ENCODE results near the gene PAPOLG. TPM values are rescaled to one million over a fixed set of nuclear protein-coding genes. Genes with fewer than 3 reads are reported as not detected.

PAPOLG gene
- total and polyA plus RNA-seq, 4 donors, result 5.9 to 26.2 (median 6.9) TPM

- DNase-seq, result no peak
- Histone ChIP-seq H3K9me3 (ENCODE audit: control insufficient read depth in 4 of 4, insufficient read depth in 3 of 4, low read length in 3 of 4) (no peaks in the 10 kb centered on the region), H3K27me3 (ENCODE audit: control insufficient read depth in 3 of 3, insufficient read depth in 3 of 3, low read length in 2 of 3) (no peaks in the 10 kb centered on the region), H3K4me3 (no peak overlapping the region), H3K36me3 (ENCODE audit: control insufficient read depth in 4 of 4, insufficient read depth in 4 of 4, low read length in 4 of 4) (no peaks in the 10 kb centered on the region), H3K27ac (ENCODE audit: low read depth in 1 of 2, low read length in 1 of 2) (no peak overlapping the region), H3K9ac (ENCODE audit: insufficient read depth in 1 of 2, low read length in 2 of 2) (no peak overlapping the region), H3K4me1 (ENCODE audit: control insufficient read depth in 5 of 5, insufficient read depth in 5 of 5, low read length in 5 of 5) (no peaks in the 10 kb centered on the region)
- no peak for ATAC-seq (ENCODE audit: insufficient read depth, low FRiP score)
- 97 to 100% methylated on average over 3 of the region's 3 CpGs for WGBS, 2 donors
- no peak for TF ChIP-seq CTCF (IDR thresholded peaks at IDR 0.05; ENCODE audit: control extremely low read depth, extremely low read depth)
Measured at GRCh38 chr2:60821133-60821469, 65.0 kb downstream of the PAPOLG start.

- ATAC-seq (ENCODE audit: insufficient read depth, low FRiP score), result no peak
- no peaks in the 10 kb centered on the region for H3K27me3 ChIP-seq (ENCODE audit: control insufficient read depth in 3 of 3, insufficient read depth in 3 of 3, low read length in 2 of 3)
- no peak overlapping the region for H3K27ac ChIP-seq (ENCODE audit: low read depth in 1 of 2, low read length in 1 of 2)
- H3K9ac ChIP-seq (ENCODE audit: insufficient read depth in 1 of 2, low read length in 2 of 2), result no peak overlapping the region
- no peaks in the 10 kb centered on the region for H3K4me1 ChIP-seq (ENCODE audit: control insufficient read depth in 5 of 5, insufficient read depth in 5 of 5, low read length in 5 of 5)
- 67 to 77% methylated on average over 6 of the region's 6 CpGs for WGBS, 2 donors
- no peaks in the 10 kb centered on the region for H3K9me3 ChIP-seq (ENCODE audit: control insufficient read depth in 4 of 4, insufficient read depth in 3 of 4, low read length in 3 of 4)
- no peaks in the 10 kb centered on the region for H3K36me3 ChIP-seq (ENCODE audit: control insufficient read depth in 4 of 4, insufficient read depth in 4 of 4, low read length in 4 of 4)
- no peak overlapping the region for H3K4me3 ChIP-seq
- no peak for TF ChIP-seq CTCF (IDR thresholded peaks at IDR 0.05; ENCODE audit: control extremely low read depth, extremely low read depth)
- DNase-seq, result no peak
Measured at GRCh38 chr2:60821587-60822302, 65.7 kb downstream of the PAPOLG start.

GRCh38 chr2:60822987-60823386 is 66.9 kb downstream of the PAPOLG start:
- no peak for ATAC-seq (ENCODE audit: insufficient read depth, low FRiP score)
- no peak for TF ChIP-seq CTCF (IDR thresholded peaks at IDR 0.05; ENCODE audit: control extremely low read depth, extremely low read depth)
- H3K9ac ChIP-seq (ENCODE audit: insufficient read depth in 1 of 2, low read length in 2 of 2), result no peak overlapping the region
- no peaks in the 10 kb centered on the region for H3K9me3 ChIP-seq (ENCODE audit: control insufficient read depth in 4 of 4, insufficient read depth in 3 of 4, low read length in 3 of 4)
- H3K27ac ChIP-seq (ENCODE audit: low read depth in 1 of 2, low read length in 1 of 2), result no peak overlapping the region
- H3K27me3 ChIP-seq (ENCODE audit: control insufficient read depth in 3 of 3, insufficient read depth in 3 of 3, low read length in 2 of 3), result no peaks in the 10 kb centered on the region
- no peaks in the 10 kb centered on the region for H3K4me1 ChIP-seq (ENCODE audit: control insufficient read depth in 5 of 5, insufficient read depth in 5 of 5, low read length in 5 of 5)
- no peaks in the 10 kb centered on the region for H3K36me3 ChIP-seq (ENCODE audit: control insufficient read depth in 4 of 4, insufficient read depth in 4 of 4, low read length in 4 of 4)
- H3K4me3 ChIP-seq, result no peak overlapping the region
- 88 to 93% methylated on average over 4 of the region's 4 CpGs for WGBS, 2 donors
- DNase-seq, result no peak
